GM19372 (cell line): ENCODE results near the gene CRCP.
"Not testable (repeated sequence)": the region's sequence is repeated elsewhere in the genome, so short reads cannot be mapped to it uniquely, and the experiment has no call there.

ENCODE experiments used
- ATAC-seq: cut with Tn5 transposase; IDR thresholded peaks from one replicate; pipeline ENCODE4 v1.9.1; 2021; ENCODE audit warnings: mild to moderate bottlenecking, low read depth, moderate library complexity; ENCODE audit not compliant: unreplicated experiment

CRCP gene

DNA sequence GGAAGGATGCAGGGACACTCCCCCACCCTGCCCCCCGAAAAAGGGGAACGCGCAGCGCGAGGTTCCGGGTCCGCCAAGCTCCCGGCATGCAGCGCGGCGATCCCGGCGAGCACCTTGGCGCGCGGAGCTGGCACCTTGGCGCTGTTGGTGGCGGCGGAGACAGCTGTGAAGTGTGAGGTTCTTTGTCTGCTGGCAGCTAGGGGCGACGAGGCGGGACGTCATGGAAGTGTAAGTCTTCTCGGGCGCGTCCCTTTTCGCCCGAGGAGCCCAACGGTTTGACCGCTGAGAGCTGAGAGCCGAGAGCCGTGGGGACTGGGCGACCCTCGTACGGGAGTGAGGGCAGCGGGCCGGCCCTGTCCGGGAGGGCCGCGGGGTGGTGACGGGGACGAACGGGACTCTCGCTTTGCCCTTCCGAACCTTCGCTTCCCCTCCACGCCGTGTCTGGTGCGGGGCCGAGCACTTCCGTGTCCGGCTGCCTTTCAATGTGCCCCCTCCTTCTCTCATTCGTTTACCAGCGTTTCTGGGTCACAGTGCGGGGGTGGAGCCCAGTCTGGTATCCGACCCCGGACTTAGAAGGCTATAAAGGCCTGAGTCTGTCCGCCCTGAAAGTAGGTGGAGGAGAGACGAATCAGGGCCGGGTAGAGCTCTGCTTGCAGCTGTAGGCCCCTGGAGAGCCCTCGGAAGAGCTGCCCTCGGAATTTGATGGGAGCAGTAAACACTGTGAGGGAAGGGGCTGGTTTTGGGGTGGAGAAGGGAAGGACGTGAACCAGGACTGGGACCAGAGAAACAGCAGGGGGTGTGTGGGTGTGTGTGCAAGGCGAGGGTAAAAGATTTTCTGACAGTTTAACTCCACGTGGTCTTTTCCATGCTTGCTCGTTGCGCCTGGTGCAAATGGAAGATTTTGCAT lies at the start of gene CRCP:
CRCP (plus strand) TSS at position 105 of the 907 bp plus-strand sequence; CDS start at position 221, 116 bp downstream.
- ATAC-seq = peak; percentile 86

- no peak for ATAC-seq
These were observed 44.9 kb upstream of the CRCP start for GRCh38 chr7:66069732-66070131.

GRCh38 chr7:66070222-66070621 lies 44.4 kb upstream of the CRCP start:
- ATAC-seq = no peak

GRCh38 chr7:66072208-66072607 lies 42.4 kb upstream of the CRCP start:
- ATAC-seq = not testable (repeated sequence)

GRCh38 chr7:66075590-66076461 lies 38.8 kb upstream of the CRCP start, which contains the start of gene ASL:
ASL (plus strand) TSS chr7:66075819; CDS start chr7:66076082, 263 bp downstream.
- peak; percentile 99 for ATAC-seq

DNA sequence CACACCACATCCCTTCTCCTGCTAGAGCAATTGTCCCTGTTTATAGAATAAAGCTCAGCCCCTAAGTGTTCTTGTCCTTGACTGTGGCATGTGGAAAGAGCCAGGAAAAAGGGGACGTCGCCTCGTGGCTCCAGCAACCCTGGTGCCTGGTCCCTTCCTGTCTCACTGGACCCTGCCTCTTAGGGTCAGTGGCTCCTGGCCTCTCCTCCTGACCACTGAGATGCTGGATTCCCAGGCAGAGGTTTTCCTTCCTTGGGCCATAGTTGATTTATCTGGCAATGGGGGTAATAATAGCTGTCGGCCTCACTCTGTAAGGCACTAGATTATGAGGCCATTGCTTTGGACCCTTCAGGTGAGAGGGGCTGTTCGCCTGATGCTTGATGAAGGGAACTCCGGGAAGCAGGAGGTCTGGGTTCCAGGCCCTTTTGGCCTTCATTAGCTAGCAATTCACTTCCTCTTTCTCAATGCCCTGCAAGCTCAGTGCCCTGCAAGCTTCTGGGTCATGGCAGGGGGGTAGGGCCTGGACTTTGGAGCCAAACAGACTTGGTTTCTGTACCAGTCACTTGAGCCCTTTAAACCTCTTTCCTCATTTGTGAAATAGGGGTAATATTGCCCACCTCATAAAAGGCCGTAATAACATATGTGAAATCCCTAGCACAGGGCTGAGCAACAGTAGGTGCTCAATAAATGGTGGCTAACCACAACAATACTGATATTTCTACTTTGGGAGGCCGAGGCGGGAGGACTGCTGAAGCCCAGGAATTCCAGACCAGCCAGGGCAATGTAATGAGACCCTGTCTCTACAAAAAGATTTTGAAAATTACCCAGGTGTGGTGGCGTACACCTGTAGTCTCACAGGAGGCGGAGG lies 38.0 kb upstream of the CRCP start:
- no peak for ATAC-seq

- no peak for ATAC-seq
These were observed 36.6 kb upstream of the CRCP start for GRCh38 chr7:66078067-66078466.

DNA sequence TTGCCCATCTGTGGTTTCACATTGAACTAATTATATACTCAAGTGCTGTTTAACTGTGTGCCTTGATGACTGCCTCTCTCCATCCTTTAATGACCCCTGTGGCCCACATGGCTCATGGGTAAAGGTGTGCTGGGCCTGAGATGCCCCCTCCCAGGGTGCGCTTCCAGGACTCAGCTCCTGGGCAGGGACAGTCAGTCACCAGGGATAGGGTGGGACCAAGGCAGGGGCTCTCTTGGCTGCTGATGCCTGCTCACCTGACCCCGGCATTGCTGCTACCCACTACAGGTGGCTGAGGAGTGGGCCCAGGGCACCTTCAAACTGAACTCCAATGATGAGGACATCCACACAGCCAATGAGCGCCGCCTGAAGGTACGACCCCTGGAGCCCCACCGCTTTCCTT lies 32.6 kb upstream of the CRCP start:
- ATAC-seq = no peak

GRCh38 chr7:66082886-66083415 lies 31.7 kb upstream of the CRCP start:
- ATAC-seq = no peak

GRCh38 chr7:66083677-66084076 lies 31.0 kb upstream of the CRCP start:
- ATAC-seq = no peak

GRCh38 chr7:66088861-66089838 lies 25.5 kb upstream of the CRCP start:
- ATAC-seq = no peak

DNA sequence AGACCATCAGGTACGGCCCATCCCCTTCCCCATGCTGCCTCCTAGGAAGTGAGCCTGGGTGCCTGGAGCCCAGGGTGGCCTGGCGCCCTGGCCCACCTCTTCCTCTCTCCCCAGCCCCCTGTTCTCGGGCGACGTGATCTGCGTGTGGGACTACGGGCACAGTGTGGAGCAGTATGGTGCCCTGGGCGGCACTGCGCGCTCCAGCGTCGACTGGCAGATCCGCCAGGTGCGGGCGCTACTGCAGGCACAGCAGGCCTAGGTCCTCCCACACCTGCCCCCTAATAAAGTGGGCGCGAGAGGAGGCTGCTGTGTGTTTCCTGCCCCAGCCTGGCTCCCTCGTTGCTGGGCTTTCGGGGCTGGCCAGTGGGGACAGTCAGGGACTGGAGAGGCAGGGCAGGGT lies 22.0 kb upstream of the CRCP start:
- no peak for ATAC-seq

GRCh38 chr7:66095010-66095409 lies 19.6 kb upstream of the CRCP start:
- no peak for ATAC-seq

DNA sequence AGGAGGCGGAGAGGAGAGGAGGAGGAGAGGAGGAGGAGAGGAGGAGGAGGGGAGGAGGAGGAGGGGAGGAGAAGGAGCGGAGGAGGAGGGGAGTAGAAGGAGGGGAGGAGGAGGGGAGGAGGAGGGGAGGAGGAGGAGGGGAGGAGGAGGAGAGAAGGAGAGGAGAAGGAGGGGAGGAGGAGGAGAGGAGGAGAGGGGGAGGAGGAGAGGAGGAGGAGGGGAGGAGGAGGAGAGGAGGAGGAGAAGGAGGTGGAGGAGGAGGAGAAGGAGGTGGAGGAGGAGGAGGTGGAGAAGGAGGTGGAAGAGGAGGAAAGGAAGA lies 15.5 kb upstream of the CRCP start:
- ATAC-seq = no peak

GRCh38 chr7:66099551-66100407 lies 14.9 kb upstream of the CRCP start:
- peak; percentile 76 for ATAC-seq

DNA sequence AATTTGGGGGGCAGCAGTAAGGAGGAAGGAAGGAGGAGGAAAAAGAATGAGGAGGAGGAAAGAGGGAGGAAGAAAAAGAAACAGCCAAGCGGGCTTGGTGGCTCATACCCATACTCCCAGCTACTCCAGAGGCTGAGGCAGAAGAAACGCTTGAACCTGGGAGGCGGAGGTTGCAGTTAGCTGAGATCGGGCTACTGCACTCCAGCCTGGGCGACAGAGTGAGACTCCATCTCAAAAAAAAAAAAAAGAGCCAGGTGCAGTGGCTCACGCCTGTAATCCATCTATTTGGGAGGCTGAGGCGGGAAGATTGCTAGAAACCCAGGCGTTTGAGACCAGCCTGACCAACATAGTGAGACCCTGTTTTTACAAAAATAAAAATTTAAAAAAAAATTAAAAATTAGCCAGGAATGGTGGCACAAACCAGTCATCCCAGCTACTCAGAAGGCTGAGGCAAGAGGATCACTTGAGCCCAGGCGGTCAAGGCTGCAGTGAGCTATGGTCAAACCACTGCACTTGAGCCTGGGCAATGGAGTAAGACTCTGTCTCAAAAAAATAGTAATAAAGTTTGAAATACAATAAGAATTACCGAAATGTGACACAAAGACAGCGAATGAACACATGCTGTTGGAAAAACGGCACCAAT lies 14.1 kb upstream of the CRCP start:
- ATAC-seq = no peak

DNA sequence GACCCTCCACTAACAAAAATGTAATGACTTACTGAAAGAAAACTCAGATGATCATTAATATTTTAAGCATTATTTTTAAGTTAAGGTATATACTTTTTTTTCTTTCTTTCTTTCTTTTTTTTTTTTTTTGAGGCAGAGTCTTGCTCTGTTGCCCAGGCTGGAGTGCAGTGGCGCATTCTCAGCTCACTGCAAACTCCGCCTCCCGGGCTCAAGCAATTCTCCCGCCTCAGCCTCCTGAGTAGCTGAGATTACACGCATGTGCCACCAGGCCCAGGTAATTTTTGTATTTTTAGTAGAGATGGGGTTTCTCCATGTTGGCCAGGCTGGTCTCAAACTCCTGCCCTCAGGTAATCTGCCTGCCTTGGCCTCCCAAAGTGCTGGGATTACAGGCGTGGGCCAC lies 12.5 kb upstream of the CRCP start:
- ATAC-seq = not testable (repeated sequence)

DNA sequence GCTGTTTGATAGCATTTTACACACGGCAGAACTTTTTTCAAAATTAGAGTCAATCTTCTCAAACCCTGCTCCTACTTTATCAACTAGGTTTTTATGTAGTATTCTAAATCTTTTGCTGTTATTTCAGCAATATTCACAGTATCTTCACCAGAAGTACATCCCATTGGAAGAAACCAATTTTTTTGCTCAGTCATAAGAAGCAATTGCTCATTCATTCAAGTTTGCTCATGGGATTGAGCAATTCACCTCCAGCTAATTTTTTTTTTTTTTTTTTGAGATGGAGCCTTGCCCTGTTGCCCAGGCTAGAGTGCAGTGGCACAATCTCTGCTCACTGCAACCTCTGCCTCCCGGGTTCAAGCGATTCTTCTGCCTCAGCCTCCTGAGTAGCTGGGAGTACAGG lies 10.7 kb upstream of the CRCP start:
- not testable (repeated sequence) for ATAC-seq
